Measurements from ENCODE around the gene SLC22A7.
A peak's percentile ranks its signal among the peaks of the same experiment; 100 is the strongest.

SLC22A7 gene

DNA sequence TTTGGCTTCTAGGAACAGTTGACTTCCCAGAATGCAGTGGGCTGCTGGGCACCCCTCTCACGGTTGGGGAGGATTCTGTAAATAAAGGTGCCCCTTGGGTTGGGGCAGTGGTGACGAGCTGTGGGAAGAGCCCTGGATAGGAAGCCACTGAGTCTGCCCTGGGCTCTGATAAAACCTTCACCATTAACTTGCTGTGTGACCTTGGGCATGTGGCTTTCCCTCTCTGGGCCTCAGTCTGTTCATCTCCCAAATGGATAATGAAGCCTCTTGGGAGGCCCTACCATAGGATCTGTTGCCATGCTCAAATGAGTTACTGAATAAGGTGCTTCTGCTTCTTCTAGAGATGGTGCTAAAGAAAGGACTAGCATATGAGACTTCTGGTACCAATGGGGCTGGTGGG, 6.8 kb downstream of the SLC22A7 start:
- Histone ChIP-seq H3K9me3 (no peaks in the 10 kb centered on the region), H3K4me3 (ENCODE audit: low read depth, low read length) (no peak overlapping the region), H3K4me1 (no peaks in the 10 kb centered on the region; the same call in 1 of the 2 replicates), H3K36me3 (no peaks in the 10 kb centered on the region), H3K27me3 (no peaks in the 10 kb centered on the region)
- TF ChIP-seq, protein P1, sequence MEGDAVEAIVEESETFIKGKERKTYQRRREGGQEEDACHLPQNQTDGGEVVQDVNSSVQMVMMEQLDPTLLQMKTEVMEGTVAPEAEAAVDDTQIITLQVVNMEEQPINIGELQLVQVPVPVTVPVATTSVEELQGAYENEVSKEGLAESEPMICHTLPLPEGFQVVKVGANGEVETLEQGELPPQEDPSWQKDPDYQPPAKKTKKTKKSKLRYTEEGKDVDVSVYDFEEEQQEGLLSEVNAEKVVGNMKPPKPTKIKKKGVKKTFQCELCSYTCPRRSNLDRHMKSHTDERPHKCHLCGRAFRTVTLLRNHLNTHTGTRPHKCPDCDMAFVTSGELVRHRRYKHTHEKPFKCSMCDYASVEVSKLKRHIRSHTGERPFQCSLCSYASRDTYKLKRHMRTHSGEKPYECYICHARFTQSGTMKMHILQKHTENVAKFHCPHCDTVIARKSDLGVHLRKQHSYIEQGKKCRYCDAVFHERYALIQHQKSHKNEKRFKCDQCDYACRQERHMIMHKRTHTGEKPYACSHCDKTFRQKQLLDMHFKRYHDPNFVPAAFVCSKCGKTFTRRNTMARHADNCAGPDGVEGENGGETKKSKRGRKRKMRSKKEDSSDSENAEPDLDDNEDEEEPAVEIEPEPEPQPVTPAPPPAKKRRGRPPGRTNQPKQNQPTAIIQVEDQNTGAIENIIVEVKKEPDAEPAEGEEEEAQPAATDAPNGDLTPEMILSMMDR (IDR thresholded peaks at IDR 0.05; ENCODE audit: low read depth, low read length) = no peak
- DNase-seq = no peak

DNA sequence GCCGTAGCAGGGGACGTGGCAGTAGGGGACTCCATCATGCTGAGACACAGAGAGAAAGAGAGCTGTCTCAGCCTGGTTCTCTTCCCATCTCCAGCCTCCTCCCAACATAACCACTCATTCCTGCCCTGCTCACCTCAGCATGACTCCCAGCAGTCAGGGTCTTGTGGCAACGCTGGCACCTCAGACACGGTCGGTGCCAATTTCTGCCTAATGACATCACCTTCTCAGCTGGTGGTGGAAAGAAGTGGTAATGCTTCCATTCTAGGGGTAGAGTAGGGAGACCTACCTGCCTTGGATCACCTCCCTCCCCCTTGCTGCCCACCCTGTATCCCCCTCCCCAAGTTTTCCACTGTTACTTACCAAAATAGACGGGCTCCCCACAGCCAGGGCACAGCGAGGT, 8.0 kb downstream of the SLC22A7 start:
- TF ChIP-seq, protein P1 (IDR thresholded peaks at IDR 0.05; ENCODE audit: low read depth, low read length) = no peak
- Histone ChIP-seq H3K9me3 (no peaks in the 10 kb centered on the region), H3K4me1 (no peaks in the 10 kb centered on the region; the same call in 1 of the 2 replicates), H3K36me3 (no peaks in the 10 kb centered on the region), H3K27me3 (no peaks in the 10 kb centered on the region), H3K4me3 (ENCODE audit: low read depth, low read length) (no peak overlapping the region)
- no peak for DNase-seq

DNA sequence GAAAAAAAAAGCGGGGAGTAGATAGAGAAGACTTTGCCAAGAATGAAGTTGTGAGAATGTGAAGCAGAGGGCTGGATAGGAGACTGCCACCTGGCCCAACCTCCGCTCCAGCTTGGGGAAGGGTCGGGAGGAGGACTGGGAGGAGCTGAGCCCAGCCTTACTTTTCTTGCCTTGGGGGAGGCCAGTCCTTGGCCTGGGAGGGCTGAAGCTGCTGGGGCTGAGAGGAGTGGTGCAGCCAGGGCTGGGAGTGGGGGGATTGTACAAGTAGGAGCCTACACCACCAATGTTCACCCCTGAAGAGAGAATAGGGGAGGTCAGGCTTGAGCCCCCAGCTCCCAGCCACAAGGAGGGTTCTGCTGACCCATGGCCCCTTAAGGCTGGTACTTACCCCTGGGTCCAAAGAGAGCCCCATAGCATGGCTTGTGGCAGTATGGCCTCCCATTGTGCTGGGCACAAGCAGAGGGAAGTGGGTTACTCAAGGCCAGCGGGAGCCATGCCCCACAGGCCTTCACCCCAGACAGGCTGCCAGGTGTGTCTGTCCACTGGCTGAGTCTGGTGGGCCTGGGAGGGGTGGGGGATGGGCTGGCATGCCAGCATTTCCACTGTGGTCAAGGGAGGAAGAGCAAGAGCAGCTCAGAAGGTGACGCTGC, 9.5 kb downstream of the SLC22A7 start:
- Histone ChIP-seq H3K4me1 (no peaks in the 10 kb centered on the region; the same call in 1 of the 2 replicates), H3K9me3 (no peaks in the 10 kb centered on the region), H3K4me3 (ENCODE audit: low read depth, low read length) (no peak overlapping the region), H3K36me3 (no peaks in the 10 kb centered on the region), H3K27me3 (no peaks in the 10 kb centered on the region)
- TF ChIP-seq, protein P1 (IDR thresholded peaks at IDR 0.05; ENCODE audit: low read depth, low read length) = no peak
- no peak for DNase-seq

DNA sequence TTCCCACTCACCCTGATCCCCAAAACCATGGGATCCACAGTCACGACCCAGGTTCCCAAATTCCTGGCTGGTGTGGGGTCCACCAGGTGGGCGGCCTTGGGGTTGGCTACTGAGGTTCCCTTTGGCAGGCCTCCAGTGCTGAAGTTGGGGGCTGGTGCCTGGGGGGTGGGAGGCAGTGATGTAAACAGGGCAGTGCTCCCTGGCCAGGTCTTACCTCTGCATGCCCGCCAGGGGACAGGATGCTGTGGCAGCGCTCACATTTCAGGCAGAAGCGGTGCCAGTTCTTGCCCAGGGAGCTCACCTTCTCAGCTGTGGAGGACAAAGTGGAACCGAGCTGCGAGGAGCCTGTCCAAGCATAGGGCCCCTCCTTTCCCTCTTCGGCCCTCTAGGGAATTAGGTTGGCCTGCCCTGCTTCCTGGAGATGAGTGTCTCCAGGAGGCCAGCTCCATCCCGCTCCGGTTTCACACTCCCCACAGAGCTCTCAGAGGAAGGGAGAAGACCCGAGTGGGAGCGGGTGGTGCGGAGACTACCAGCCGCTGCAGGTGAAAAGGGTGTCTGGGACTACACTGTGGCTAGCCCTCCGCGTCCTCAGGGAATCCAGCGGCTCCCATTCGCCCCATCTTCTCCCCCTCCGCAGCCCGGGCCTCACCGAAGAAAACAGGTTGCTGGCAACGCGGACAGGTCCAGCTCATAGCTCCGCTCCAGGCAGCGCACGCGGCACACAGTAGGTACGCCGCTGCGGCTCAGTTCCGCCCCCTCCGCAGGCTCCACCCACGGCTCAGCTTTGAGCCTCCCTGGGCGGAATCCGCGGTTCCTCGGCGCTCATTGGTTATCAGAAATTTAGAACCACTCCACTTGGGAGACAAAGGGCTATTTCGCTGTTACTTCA, 10.3 kb downstream of the SLC22A7 start, which contains the start of gene CRIP3:
TSS of gene CRIP3 (minus strand) at position 726 of the 889 bp plus-strand sequence. CDS start at position 692, 34 bp downstream.
- Histone ChIP-seq H3K27me3 (no peaks in the 10 kb centered on the region), H3K9me3 (no peaks in the 10 kb centered on the region), H3K36me3 (no peaks in the 10 kb centered on the region), H3K4me3 (ENCODE audit: low read depth, low read length) (peak within 1 kb of the TSS; percentile 69), H3K4me1 (no peaks in the 10 kb centered on the region; the same call in 1 of the 2 replicates)
- DNase-seq = peak; percentile 57
- TF ChIP-seq, protein P1 (IDR thresholded peaks at IDR 0.05; ENCODE audit: low read depth, low read length) = peak; percentile 41

DNA sequence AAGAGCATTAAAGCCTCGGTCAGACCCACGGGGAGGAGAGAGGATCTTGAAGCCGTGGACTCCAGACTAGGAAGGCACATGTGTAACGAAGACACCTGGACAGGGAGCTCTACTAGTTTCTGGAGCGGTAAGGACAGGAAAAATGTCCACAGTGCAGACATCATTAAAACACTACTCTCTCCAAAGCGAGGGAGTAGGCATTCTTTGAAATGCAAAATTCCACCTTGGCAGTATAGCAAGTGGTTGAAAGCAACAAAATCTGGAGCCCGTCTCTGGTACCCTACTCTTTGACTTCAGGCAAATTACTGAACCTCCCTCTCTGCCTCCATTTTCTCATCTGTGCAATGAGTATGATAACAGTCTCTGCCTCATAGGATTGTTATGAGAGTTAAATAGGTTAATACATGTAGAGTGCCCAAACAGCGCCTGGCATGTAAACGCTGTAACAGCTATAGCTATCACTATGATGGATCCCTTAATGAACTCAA, 11.0 kb downstream of the SLC22A7 start:
- no peaks in the 10 kb centered on the region for H3K27me3 ChIP-seq
- H3K4me1 ChIP-seq = no peaks in the 10 kb centered on the region; the same call in 1 of the 2 replicates
- H3K36me3 ChIP-seq = no peaks in the 10 kb centered on the region
- no peaks in the 10 kb centered on the region for H3K9me3 ChIP-seq
- TF ChIP-seq, protein P1 (IDR thresholded peaks at IDR 0.05; ENCODE audit: low read depth, low read length) = no peak
- H3K4me3 ChIP-seq (ENCODE audit: low read depth, low read length) = peak overlapping the region; percentile 69
- DNase-seq = no peak

Data from BE2C (cell line).